Medulla oblongata (tissue), 1 donor: ENCODE measurements around the gene PSAP.
"Not testable (repeated sequence)": the region's sequence is repeated elsewhere in the genome, so short reads cannot be mapped to it uniquely, and the experiment has no call there.

ENCODE experiments used
- DNase-seq: peaks from one replicate; pipeline ENCODE4 v3.0.0-alpha.2; 2015; ENCODE audit errors: extremely low spot score

The PSAP gene

GRCh38 chr10:71874680-71875354 is 23.8 kb upstream of the PSAP start:
- not testable (repeated sequence) for DNase-seq

DNA sequence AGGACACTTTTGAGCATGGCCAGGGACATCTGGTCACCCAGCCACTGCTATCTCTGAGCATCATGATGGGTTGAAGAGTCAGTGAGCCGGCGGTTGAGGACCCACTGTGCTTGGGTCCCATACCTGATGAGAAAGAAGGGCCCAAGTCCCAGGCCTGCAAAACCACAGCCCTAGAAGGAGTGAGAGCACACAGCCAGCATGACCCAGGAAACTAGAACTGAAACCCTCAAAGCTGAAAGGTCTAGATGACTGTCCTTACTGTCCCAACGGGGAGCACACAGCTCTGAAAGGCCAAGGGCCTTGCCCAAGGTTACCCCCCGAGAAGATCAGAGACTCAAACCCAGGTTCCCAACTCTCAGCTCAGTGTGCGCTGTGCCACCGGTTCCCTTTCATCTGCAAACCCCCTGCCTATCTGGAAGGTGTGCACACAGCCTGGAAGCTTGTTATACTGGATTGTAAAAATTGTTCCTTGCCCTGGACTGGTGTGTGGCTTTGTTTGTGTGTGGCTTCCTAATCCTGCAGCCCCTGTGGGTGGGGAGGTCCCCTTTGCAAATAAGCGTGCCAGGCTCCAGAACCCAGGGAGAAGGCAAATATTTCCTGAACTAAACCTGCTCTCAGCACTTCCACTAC is 22.6 kb upstream of the PSAP start:
- DNase-seq, result peak; percentile 40

DNA sequence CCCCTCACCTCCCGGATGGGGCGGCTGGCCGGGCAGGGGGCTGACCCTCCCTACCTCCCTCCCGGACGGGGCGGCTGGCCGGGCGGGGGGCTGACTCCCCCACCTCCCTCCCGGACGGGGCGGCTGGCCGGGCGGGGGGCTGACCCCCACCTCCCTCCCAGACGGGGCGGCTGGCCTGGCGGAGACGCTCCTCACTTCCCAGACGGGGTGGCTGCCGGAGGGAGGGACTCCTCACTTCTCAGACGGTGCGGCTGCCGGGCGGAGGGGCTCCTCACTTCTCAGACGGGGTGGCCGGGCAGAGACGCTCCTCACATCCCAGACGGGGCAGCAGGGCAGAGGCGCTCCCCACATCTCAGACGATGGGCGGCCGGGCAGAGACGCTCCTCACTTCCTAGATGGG is 18.6 kb upstream of the PSAP start:
- not testable (repeated sequence) for DNase-seq

GRCh38 chr10:71868192-71868697 is 17.2 kb upstream of the PSAP start:
- DNase-seq, result peak; percentile 69

- no peak for DNase-seq
These were observed 14.6 kb upstream of the PSAP start for GRCh38 chr10:71865561-71866041.

GRCh38 chr10:71864911-71865361 is 13.9 kb upstream of the PSAP start:
- DNase-seq, result no peak

DNA sequence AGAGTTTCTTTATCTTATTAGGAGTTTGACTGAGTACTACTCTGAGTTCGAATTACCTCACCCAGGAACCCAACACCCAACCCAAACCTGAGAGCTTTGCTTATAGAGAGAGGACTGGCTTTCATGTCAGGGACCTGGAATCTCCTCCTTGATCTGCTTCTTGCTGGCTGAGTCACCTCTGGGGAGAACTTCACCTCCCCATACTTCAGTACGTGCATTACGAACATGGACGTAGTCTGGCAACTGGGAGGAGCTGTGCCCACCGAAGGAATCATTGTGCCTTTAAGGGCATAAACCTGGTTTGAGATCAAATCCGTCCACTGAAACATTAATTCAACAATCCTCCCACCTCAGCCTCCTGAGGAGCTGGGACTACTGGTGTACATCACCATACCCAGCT is 12.2 kb upstream of the PSAP start:
- no peak for DNase-seq

- DNase-seq, result peak; percentile 98
These were observed 9.4 kb upstream of the PSAP start for GRCh38 chr10:71860243-71861029.

- peak; percentile 46 for DNase-seq
These were observed 7.2 kb upstream of the PSAP start for GRCh38 chr10:71857934-71858890.

DNA sequence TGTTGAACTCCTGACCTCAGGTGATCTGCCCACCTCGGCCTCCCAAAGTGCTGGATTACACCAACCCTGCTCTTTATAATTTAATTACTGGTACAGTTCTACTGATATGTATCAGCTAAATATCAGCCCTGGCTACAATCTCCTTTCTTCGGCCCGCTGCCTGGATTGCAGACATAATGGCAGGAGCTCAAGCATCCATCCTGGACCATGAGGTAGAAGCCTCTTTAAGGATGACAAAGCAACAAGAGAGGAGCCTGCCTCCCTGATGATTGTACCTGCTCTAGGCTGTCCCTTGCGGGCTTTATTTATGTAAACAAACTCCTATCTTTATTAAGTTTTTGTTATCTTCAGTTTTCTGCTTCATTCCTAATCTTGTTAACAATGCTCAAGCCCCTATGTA is 5.6 kb upstream of the PSAP start:
- DNase-seq, result no peak

DNA sequence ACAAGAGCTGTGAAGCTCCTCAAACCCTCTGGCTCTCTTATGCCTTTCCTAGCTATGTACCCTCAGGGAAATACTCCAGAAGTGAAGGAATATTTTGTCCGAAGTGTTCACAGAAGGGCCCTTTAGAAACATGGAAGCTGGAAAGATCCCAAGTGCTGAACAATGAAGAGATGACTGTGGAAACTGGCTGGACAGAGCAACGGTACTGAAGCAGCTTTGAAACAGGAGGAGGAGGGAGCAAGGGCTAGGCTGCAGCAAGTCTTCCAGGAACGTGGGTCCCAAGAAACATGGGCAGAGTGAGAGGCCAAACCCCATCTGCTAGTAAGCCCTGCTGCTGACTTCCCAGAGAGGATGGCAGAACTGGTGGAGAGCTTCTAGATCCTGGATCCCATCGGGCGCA is 3.0 kb upstream of the PSAP start:
- peak; percentile 91 for DNase-seq

DNA sequence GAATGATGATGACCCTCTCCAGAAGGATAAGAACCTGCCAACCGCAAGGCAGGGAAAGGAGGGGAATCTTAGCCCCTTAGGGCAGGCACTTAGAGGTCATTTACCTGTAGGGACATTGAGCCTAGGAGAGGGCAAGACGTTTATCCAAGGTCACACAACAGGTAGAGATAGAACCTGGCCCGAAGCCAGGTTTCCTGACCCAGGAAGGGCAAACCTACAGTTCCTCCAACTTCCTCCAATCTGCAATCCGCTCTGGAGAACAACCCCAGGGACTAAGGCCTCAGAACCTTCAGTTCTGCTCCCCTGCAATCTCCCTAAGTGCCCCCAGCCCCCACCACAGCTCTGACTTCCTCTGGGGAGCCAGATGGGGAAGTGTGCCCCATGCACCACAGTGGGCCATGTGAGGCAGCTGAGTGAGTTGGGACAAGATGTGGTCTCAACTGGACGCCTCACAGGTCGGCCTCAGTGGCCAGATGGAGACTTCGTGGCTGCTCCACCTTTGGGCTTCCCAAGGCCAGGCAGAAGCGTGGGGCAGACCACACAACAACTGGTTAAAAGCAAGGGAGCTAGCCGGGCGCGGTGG is 1.4 kb upstream of the PSAP start:
- peak; percentile 82 for DNase-seq

DNA sequence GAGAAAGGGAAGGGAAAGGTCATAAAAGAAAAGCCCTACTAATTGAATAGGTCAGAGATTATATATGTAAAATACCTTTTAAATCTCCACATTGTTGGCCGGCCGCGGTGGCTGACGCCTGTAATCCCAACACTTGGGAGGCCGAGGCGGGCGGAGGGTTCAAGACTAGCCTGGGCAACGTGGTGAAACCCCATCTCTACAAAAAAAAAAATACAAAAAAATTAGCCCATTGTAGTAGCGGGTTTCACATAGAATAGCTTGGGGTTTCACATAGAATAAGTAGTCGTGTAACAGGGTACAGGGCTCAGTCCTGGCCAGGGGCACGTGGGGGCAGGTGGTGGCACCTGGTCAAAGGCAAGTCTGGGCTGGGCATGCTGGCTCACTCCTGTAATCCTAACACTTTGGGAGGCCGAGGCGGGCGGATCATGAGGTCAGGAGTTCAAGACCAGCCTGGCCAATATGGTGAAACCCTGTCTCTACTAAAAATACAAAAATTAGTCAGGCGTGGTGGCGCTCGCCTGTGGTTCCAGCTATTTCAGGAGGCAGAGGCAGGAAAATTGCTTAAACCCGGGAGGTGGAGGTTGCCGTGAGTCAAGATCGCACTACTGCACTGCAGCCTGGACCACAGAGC is 529 bp upstream of the PSAP start:
- not testable (repeated sequence) for DNase-seq

- DNase-seq, result no peak
These were observed 869 bp downstream of the PSAP start for GRCh38 chr10:71850021-71850742.

DNA sequence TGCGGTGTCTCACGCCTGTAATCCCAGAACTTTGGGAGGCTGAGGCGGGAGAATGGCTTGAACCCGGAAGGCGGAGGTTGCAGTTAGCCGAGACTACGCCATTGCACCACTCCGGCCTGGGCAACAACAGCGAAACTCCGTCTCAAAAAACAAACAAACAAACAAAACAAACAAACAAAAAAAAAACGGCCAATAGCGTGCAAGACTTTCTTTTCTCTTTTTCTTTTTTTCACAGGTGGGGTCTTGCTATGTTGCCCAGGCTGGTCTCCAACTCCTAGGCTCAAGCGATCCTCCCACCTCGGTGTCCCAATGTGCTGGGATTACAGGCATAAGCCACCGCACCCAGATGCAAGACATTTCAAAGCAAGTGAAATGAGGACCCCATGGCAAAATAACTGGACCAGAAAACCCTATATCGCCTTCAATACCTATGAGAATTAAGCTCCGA is 1.6 kb downstream of the PSAP start:
- no peak for DNase-seq

GRCh38 chr10:71848325-71849275 is 2.5 kb downstream of the PSAP start:
- peak; percentile 41 for DNase-seq

- DNase-seq, result no peak
These were observed 3.6 kb downstream of the PSAP start for GRCh38 chr10:71847418-71847817.

- DNase-seq, result no peak
These were observed 4.2 kb downstream of the PSAP start for GRCh38 chr10:71846816-71847215.
